SH-SY5Y (cell line): Measurements from ENCODE around the gene ACOX3.

ENCODE experiments used
- GATA2 ChIP-seq: IDR thresholded peaks from 2 replicates; pipeline ENCODE4 v1.6.1; 2011; ENCODE audit warnings: mild to moderate bottlenecking, low read depth, low read length
- GATA3 ChIP-seq: IDR thresholded peaks from 2 replicates; pipeline ENCODE4 v1.6.1; 2011; ENCODE audit warnings: low read depth, mild to moderate bottlenecking, low read length, moderate library complexity

DNA sequence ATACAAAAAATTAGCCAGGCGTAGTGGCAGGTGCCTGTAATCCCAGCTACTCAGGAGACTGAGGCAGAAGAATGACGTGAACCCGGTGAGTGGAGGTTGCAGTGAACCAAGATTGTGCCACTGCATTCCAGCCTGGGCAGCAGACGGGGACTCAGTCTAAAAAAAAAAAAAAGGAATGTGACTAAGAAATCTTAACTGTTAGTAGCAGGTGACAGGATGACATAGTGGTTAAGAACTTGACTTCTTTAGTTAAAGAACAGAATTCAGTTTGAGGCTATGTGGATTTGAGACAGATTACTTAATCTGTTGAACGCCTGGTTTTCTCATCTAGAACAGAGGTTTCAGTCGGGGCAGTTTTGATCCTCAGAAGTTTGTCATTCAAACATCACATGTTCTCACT lies 3.3 kb upstream of the ACOX3 start:
- no peak for TF ChIP-seq GATA3
- TF ChIP-seq GATA2: no peak
